GM23338 (cell line): ENCODE results near the gene MPV17L.
"Not testable (repeated sequence)": the region's sequence is repeated elsewhere in the genome, so short reads cannot be mapped to it uniquely, and the experiment has no call there.

Source experiments
- CREB1 ChIP-seq: fragments of 250-450 bp; sonication (Bioruptor Pico); IDR thresholded peaks from 2 replicates; pipeline ENCODE4 v1.5.0; 2020; ENCODE audit warnings: low read depth, mild to moderate bottlenecking, moderate library complexity
- EZH2 ChIP-seq: fragments of 200-600 bp; sonication (generic); IDR thresholded peaks from one replicate; pipeline ENCODE4 v1.8.0; 2017; ENCODE audit warnings: antibody characterized with exemption, mild to moderate bottlenecking, low read depth; ENCODE audit not compliant: unreplicated experiment
- EZH2phosphoT487 ChIP-seq: fragments of 200-600 bp; sonication (generic); IDR thresholded peaks from one replicate; pipeline ENCODE4 v1.8.1; 2018; ENCODE audit warnings: antibody characterized with exemption; ENCODE audit not compliant: unreplicated experiment
- JUNB ChIP-seq: IDR thresholded peaks from one replicate; pipeline ENCODE4 v1.6.1; 2016; ENCODE audit warnings: antibody characterized with exemption; ENCODE audit not compliant: unreplicated experiment
- NANOG ChIP-seq: IDR thresholded peaks from 2 replicates; pipeline ENCODE4 v1.6.1; 2016; ENCODE audit warnings: antibody characterized with exemption, borderline replicate concordance
- POLR2AphosphoS5 ChIP-seq: IDR thresholded peaks from 2 replicates; pipeline ENCODE4 v1.6.1; 2016; ENCODE audit warnings: antibody characterized with exemption, low read depth
- ZNF331 ChIP-seq: fragments of 250-450 bp; sonication (Bioruptor Pico); IDR thresholded peaks from 2 replicates; pipeline ENCODE4 v1.5.0; 2020; ENCODE audit warnings: low read depth, mild to moderate bottlenecking, moderate library complexity
- TF ChIP-seq, protein P1 (sequence below), 2 experiments: fragments of 200-600 bp in 1 of 2; sonication (generic) in 1 of 2; conservative IDR thresholded peaks; 2 replicates each; pipeline versions ENCODE4 v1.5.1 to v1.6.1; 2016 to 2017; ENCODE audit warnings: antibody characterized with exemption in 2 of 2, low read depth in 2 of 2, mild to moderate bottlenecking in 2 of 2, moderate library complexity in 1 of 2
- TF ChIP-seq, protein P2 (sequence below): IDR thresholded peaks from one replicate; pipeline ENCODE4 v1.6.1; 2018; ENCODE audit warnings: antibody characterized with exemption; ENCODE audit not compliant: unreplicated experiment
- TF ChIP-seq, protein P3 (sequence below): IDR thresholded peaks from 2 replicates; pipeline ENCODE4 v1.6.1; 2016; ENCODE audit warnings: antibody characterized with exemption

- TF ChIP-seq, protein P1, sequence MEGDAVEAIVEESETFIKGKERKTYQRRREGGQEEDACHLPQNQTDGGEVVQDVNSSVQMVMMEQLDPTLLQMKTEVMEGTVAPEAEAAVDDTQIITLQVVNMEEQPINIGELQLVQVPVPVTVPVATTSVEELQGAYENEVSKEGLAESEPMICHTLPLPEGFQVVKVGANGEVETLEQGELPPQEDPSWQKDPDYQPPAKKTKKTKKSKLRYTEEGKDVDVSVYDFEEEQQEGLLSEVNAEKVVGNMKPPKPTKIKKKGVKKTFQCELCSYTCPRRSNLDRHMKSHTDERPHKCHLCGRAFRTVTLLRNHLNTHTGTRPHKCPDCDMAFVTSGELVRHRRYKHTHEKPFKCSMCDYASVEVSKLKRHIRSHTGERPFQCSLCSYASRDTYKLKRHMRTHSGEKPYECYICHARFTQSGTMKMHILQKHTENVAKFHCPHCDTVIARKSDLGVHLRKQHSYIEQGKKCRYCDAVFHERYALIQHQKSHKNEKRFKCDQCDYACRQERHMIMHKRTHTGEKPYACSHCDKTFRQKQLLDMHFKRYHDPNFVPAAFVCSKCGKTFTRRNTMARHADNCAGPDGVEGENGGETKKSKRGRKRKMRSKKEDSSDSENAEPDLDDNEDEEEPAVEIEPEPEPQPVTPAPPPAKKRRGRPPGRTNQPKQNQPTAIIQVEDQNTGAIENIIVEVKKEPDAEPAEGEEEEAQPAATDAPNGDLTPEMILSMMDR (conservative IDR thresholded peaks at IDR 0.05; ENCODE audit: low read depth in 2 of 2) = not testable (repeated sequence)
- TF ChIP-seq, protein P2, sequence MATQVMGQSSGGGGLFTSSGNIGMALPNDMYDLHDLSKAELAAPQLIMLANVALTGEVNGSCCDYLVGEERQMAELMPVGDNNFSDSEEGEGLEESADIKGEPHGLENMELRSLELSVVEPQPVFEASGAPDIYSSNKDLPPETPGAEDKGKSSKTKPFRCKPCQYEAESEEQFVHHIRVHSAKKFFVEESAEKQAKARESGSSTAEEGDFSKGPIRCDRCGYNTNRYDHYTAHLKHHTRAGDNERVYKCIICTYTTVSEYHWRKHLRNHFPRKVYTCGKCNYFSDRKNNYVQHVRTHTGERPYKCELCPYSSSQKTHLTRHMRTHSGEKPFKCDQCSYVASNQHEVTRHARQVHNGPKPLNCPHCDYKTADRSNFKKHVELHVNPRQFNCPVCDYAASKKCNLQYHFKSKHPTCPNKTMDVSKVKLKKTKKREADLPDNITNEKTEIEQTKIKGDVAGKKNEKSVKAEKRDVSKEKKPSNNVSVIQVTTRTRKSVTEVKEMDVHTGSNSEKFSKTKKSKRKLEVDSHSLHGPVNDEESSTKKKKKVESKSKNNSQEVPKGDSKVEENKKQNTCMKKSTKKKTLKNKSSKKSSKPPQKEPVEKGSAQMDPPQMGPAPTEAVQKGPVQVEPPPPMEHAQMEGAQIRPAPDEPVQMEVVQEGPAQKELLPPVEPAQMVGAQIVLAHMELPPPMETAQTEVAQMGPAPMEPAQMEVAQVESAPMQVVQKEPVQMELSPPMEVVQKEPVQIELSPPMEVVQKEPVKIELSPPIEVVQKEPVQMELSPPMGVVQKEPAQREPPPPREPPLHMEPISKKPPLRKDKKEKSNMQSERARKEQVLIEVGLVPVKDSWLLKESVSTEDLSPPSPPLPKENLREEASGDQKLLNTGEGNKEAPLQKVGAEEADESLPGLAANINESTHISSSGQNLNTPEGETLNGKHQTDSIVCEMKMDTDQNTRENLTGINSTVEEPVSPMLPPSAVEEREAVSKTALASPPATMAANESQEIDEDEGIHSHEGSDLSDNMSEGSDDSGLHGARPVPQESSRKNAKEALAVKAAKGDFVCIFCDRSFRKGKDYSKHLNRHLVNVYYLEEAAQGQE = not testable (repeated sequence)
- TF ChIP-seq EZH2phosphoT487; POLR2AphosphoS5; JUNB; EZH2; CREB1 (CRISPR knock-in tag); ZNF331; NANOG: not testable (repeated sequence)
- TF ChIP-seq, protein P3, sequence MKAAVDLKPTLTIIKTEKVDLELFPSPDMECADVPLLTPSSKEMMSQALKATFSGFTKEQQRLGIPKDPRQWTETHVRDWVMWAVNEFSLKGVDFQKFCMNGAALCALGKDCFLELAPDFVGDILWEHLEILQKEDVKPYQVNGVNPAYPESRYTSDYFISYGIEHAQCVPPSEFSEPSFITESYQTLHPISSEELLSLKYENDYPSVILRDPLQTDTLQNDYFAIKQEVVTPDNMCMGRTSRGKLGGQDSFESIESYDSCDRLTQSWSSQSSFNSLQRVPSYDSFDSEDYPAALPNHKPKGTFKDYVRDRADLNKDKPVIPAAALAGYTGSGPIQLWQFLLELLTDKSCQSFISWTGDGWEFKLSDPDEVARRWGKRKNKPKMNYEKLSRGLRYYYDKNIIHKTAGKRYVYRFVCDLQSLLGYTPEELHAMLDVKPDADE = not testable (repeated sequence)
These were observed 35.3 kb downstream of the MPV17L start for GRCh38 chr16:15430884-15431283.
